ENCODE data around the gene C11orf24. TPM values are rescaled to one million over a fixed set of nuclear protein-coding genes. Genes with fewer than 3 reads are reported as not detected.

The C11orf24 gene
- total and polyA plus RNA-seq, 2 of the 8 experiments (the other 6 are each of a cell fraction or from before 2014, with no cell fraction given): 45.4 to 51.7 TPM

GRCh38 chr11:68303982-68304780, 32.4 kb upstream of the C11orf24 start:
- no peak for FAIRE-seq
- Histone ChIP-seq H3K9ac (replicated peaks in 1 of 4; ENCODE audit: extremely low read depth in 1 of 4, low read depth in 3 of 4, low read length in 3 of 4) (no peak overlapping the region), H3K4ac (replicated peaks; ENCODE audit: insufficient read length, low read depth, low read length) (no peak overlapping the region)

More at GRCh38 chr11:68303982-68304780, 32.4 kb upstream of the C11orf24 start:
- CTCF ChIA-PET (ENCODE audit: partially characterized antibody): interaction anchor here (1.1 to 2.0 kb wide), 5 partner anchors 13 to 47 kb away, joined by 3 to 4 read pairs (median 3); no protein-coding TSS in a partner anchor
- no peaks in the 10 kb centered on the region for H3K4me1 ChIP-seq (replicated peaks in 1 of 4; ENCODE audit: control insufficient read depth in 3 of 4, insufficient read depth in 4 of 4, low read length in 3 of 4)
- H3K56ac ChIP-seq (replicated peaks; ENCODE audit: insufficient read length, low read depth, low read length): no peak overlapping the region
- no peak overlapping the region for H2BK5ac ChIP-seq (ENCODE audit: low read depth, low read length)
- POLR2A ChIA-PET (ENCODE audit: partially characterized antibody): no interaction called here
- TF ChIP-seq NANOG (IDR thresholded peaks at IDR 0.05; ENCODE audit: insufficient read depth, low read depth, low read length, poor library complexity, severe bottlenecking) (no peak), USF2 (IDR thresholded peaks at IDR 0.05; ENCODE audit: low read length) (no peak), BRCA1 (IDR thresholded peaks at IDR 0.05; ENCODE audit: low read depth, low read length) (no peak), HDAC2 (IDR thresholded peaks at IDR 0.05; ENCODE audit: borderline replicate concordance in 1 of 2, low read depth in 2 of 2, low read length in 2 of 2) (no peak), CBX5 (IDR thresholded peaks at IDR 0.05; ENCODE audit: low read depth, low read length) (no peak)
- no peak overlapping the region for H2BK120ac ChIP-seq (replicated peaks; ENCODE audit: low read depth, low read length)
- H3K4me3 ChIP-seq (ENCODE audit: extremely low read depth in 1 of 4, insufficient read depth in 2 of 4, low read depth in 3 of 4, low read length in 4 of 4): no peak overlapping the region
- H3K27ac ChIP-seq (ENCODE audit: low read depth, low read length): no peak overlapping the region
- H3K23me2 ChIP-seq (ENCODE audit: low read depth, low read length): no peaks in the 10 kb centered on the region
- 92% methylated on average over 7 of the region's 7 CpGs; no CpG with 5 or more reads in 1 of the 2 experiments for WGBS, 2 experiments (ENCODE audit: extremely low coverage in 1 of 2, insufficient coverage in 1 of 2, insufficient read length in 1 of 2, insufficient replicate concordance in 2 of 2, low coverage in 1 of 2, low lambda C conversion rate in 2 of 2, missing lambda C conversion rate in 1 of 2)
- H2AK5ac ChIP-seq (ENCODE audit: low read depth, low read length): no peak overlapping the region
- H3K36me3 ChIP-seq (ENCODE audit: control insufficient read depth in 2 of 4, insufficient read depth in 4 of 4, low read length in 3 of 4): no peaks in the 10 kb centered on the region
- no peak overlapping the region for H4K5ac ChIP-seq (ENCODE audit: insufficient read length, low read depth, low read length)
- DNase-seq (ENCODE audit: low read depth in 1 of 2, low spot score in 2 of 2): no peak
- no peaks in the 10 kb centered on the region for H3K79me1 ChIP-seq (ENCODE audit: low read depth, low read length)
- H2BK12ac ChIP-seq (ENCODE audit: low read depth, low read length): no peak overlapping the region
- H3K14ac ChIP-seq (ENCODE audit: insufficient read length): no peak overlapping the region
- H3K4me2 ChIP-seq (ENCODE audit: insufficient read depth in 1 of 2, low read depth in 2 of 2, low read length in 2 of 2): no peak overlapping the region
- H4K8ac ChIP-seq (ENCODE audit: extremely low read depth, insufficient read depth, low read length): no peak overlapping the region
- no peak overlapping the region for H4K91ac ChIP-seq (replicated peaks; ENCODE audit: insufficient read length, low read length)
- H3K23ac ChIP-seq (ENCODE audit: insufficient read length): no peak overlapping the region
- H2BK20ac ChIP-seq (ENCODE audit: low read length): no peak overlapping the region
- H3K9me3 ChIP-seq (ENCODE audit: insufficient read depth in 2 of 2, low read depth in 1 of 2, low read length in 1 of 2): peaks cover 8 to 11% of the 10 kb centered on the region in 2 experiments
- H2BK15ac ChIP-seq (ENCODE audit: low read length): no peak overlapping the region
- H3K27me3 ChIP-seq (replicated peaks in 1 of 4; ENCODE audit: control insufficient read depth in 3 of 4, extremely low read depth in 1 of 4, insufficient read depth in 3 of 4, low read length in 3 of 4): no peaks in the 10 kb centered on the region
- no peaks in the 10 kb centered on the region for H4K20me1 ChIP-seq (replicated peaks in 1 of 2; ENCODE audit: control insufficient read depth in 1 of 2, insufficient read depth in 2 of 2, low read length in 2 of 2)
- H3K79me2 ChIP-seq (ENCODE audit: control insufficient read depth in 1 of 2, insufficient read depth in 2 of 2, low read length in 2 of 2): no peaks in the 10 kb centered on the region
- H2AFZ ChIP-seq (ENCODE audit: low read length): no peak overlapping the region
- no peak overlapping the region for H3K18ac ChIP-seq (ENCODE audit: extremely low read depth, low read length)
